Calu3 (cell line): ENCODE data around the gene POLR1G. TPM values are rescaled to one million over a fixed set of nuclear protein-coding genes. Genes with fewer than 3 reads are reported as not detected.

ENCODE experiments used
- BruUV-seq: library from RNA; stranded (reverse); fragments of 400-500 nt; replicated peaks from 2 replicates; lab custom pipeline; 2021; lab: Mats Ljungman, UMichigan
- CTCF ChIA-PET: fragments of 300-600 bp; sonication (Branson Sonifier 250); formaldehyde crosslinking; loops from one replicate; lab custom pipeline; 2022; ENCODE audit warnings: antibody characterized with exemption; lab: Charles Lee
- DNase-seq: peaks from one replicate; pipeline ENCODE4 v3.0.0; 2022
- H3K27ac Mint-ChIP-seq: one replicate; pipeline ENCODE4 v1.8.0; 2022; ENCODE audit warnings: mixed read lengths; ENCODE audit not compliant: unreplicated experiment
- H3K27me3 Mint-ChIP-seq: one replicate; pipeline ENCODE4 v1.8.0; 2022; ENCODE audit warnings: mixed read lengths; ENCODE audit not compliant: unreplicated experiment
- H3K36me3 Mint-ChIP-seq: one replicate; pipeline ENCODE4 v1.8.0; 2022; ENCODE audit warnings: mild to moderate bottlenecking, moderate library complexity, mixed read lengths; ENCODE audit not compliant: insufficient read depth, unreplicated experiment
- H3K4me1 Mint-ChIP-seq: one replicate; pipeline ENCODE4 v1.8.0; 2022; ENCODE audit warnings: mild to moderate bottlenecking, low read depth, mixed read lengths; ENCODE audit not compliant: unreplicated experiment
- H3K4me3 Mint-ChIP-seq: one replicate; pipeline ENCODE4 v1.8.0; 2022; ENCODE audit warnings: mild to moderate bottlenecking, low read depth, moderate library complexity, mixed read lengths; ENCODE audit not compliant: unreplicated experiment
- H3K9me3 Mint-ChIP-seq: one replicate; pipeline ENCODE4 v1.8.0; 2022; ENCODE audit warnings: low read depth, mixed read lengths; ENCODE audit not compliant: unreplicated experiment
- CTCF ChIP-seq: fragments of 200-600 bp; IDR thresholded peaks from one replicate; pipeline ENCODE4 v1.8.0; 2022; ENCODE audit warnings: antibody characterized with exemption; ENCODE audit not compliant: unreplicated experiment
- intact Hi-C: fragments of 100-400 bp; cut with micrococcal nuclease; formaldehyde crosslinking; loops from one replicate; pipeline ENCODE4 v1.10.0; 2022; ENCODE audit not compliant: unreplicated experiment
- total RNA-seq: library from RNA; stranded (reverse); gene quantifications from 2 replicates; pipeline ENCODE4 v1.2.3, GENCODE V29; 2022

Gene POLR1G
- total RNA-seq, 1 experiment from 2014 or later: 25.8 TPM

GRCh38 chr19:45439190-45439568 lies 32.7 kb downstream of the POLR1G start:
- intact Hi-C loops: loop anchor here (1.0 kb wide), 1 partner anchor 39 kb away; no protein-coding TSS in a partner anchor
- TF ChIP-seq CTCF: no peak
- no peak for DNase-seq
- H3K9me3 Mint-ChIP-seq: no peaks in the 10 kb centered on the region
- no peak overlapping the region for H3K27ac Mint-ChIP-seq
- no peaks in the 10 kb centered on the region for H3K27me3 Mint-ChIP-seq
- peaks cover 40% of the 10 kb centered on the region for H3K36me3 Mint-ChIP-seq
- peak overlapping the region; percentile 65 for H3K4me3 Mint-ChIP-seq
- TSS peak; percentile 31 for BruUV-seq
- peaks cover 34% of the 10 kb centered on the region for H3K4me1 Mint-ChIP-seq
- CTCF ChIA-PET: interaction anchor here (0.7 to 3.2 kb wide), 23 partner anchors 8 to 261 kb away, joined by 3 to 181 read pairs (median 6); partner anchors contain the start of genes BLOC1S3, ERCC1, FOSB and OPA3

- CTCF ChIA-PET: interaction anchor here (0.7 to 3.2 kb wide), 23 partner anchors 9 to 262 kb away, joined by 3 to 181 read pairs (median 6); partner anchors contain the start of genes BLOC1S3, ERCC1, FOSB and OPA3
- H3K9me3 Mint-ChIP-seq: no peaks in the 10 kb centered on the region
- peak; percentile 100 for TF ChIP-seq CTCF
- peak overlapping the region; percentile 11 for H3K27ac Mint-ChIP-seq
- DNase-seq: peak; percentile 92
- no TSS peak for BruUV-seq
- peak overlapping the region; percentile 65 for H3K4me3 Mint-ChIP-seq
- intact Hi-C loops: loop anchor here (1.0 kb wide), 1 partner anchor 39 kb away; no protein-coding TSS in a partner anchor
- peaks cover 40% of the 10 kb centered on the region for H3K4me1 Mint-ChIP-seq
- no peaks in the 10 kb centered on the region for H3K27me3 Mint-ChIP-seq
- peaks cover 46% of the 10 kb centered on the region for H3K36me3 Mint-ChIP-seq
Measured at GRCh38 chr19:45439569-45440258, 33.3 kb downstream of the POLR1G start.

- H3K4me3 Mint-ChIP-seq: peak overlapping the region; percentile 65
- no peaks in the 10 kb centered on the region for H3K9me3 Mint-ChIP-seq
- DNase-seq: no peak
- H3K27ac Mint-ChIP-seq: peak overlapping the region; percentile 11
- peaks cover 44% of the 10 kb centered on the region for H3K4me1 Mint-ChIP-seq
- no peaks in the 10 kb centered on the region for H3K27me3 Mint-ChIP-seq
- BruUV-seq: no TSS peak
- H3K36me3 Mint-ChIP-seq: peaks cover 51% of the 10 kb centered on the region
- intact Hi-C loops: no loop called here
- CTCF ChIA-PET: interaction anchor here (0.7 to 3.2 kb wide), 12 partner anchors 9 to 202 kb away, joined by 3 to 181 read pairs (median 7); partner anchors contain the start of genes FOSB, OPA3, PPM1N and RTN2
- no peak for TF ChIP-seq CTCF
Measured at GRCh38 chr19:45440259-45440638, 33.8 kb downstream of the POLR1G start.

- Mint-ChIP-seq H3K4me3 (peak overlapping the region; percentile 65), H3K4me1 (peaks cover 50% of the 10 kb centered on the region), H3K9me3 (no peaks in the 10 kb centered on the region), H3K27ac (peak overlapping the region; percentile 11), H3K27me3 (no peaks in the 10 kb centered on the region), H3K36me3 (peaks cover 55% of the 10 kb centered on the region)
- CTCF ChIA-PET: interaction anchor here (0.7 to 3.2 kb wide), 3 partner anchors 27 to 75 kb away, joined by 3 to 181 read pairs (median 5); partner anchors contain the start of gene FOSB
- no TSS peak for BruUV-seq
- intact Hi-C loops: no loop called here
- no peak for DNase-seq
- TF ChIP-seq CTCF: no peak
Measured at GRCh38 chr19:45440873-45441654, 34.6 kb downstream of the POLR1G start.
